ENCODE data around the gene SH3PXD2A.

GRCh38 chr10:103627893-103628292 lies 227.5 kb downstream of the SH3PXD2A start:
- TF ChIP-seq POLR2AphosphoS5 (IDR thresholded peaks at IDR 0.05; ENCODE audit: low read depth, low read length), result no peak
- no peak for TF ChIP-seq POLR2A (IDR thresholded peaks at IDR 0.05; ENCODE audit: low read depth, low read length)
- TF ChIP-seq TAF1 (IDR thresholded peaks at IDR 0.05; ENCODE audit: low read depth, low read length), result no peak

Measured in GM12891 (cell line).